ENCODE results near the gene DOCK2. TPM values are rescaled to one million over a fixed set of nuclear protein-coding genes. Genes with fewer than 3 reads are reported as not detected.

Gene DOCK2
- total RNA-seq, 1 experiment from 2014 or later: 2.2 TPM

- no peak for DNase-seq (ENCODE audit: low spot score)
- Histone ChIP-seq H3K36me3 (ENCODE audit: insufficient read depth, low read length, poor library complexity, severe bottlenecking) (no peaks in the 10 kb centered on the region), H3K27ac (ENCODE audit: low read depth, low read length, poor library complexity, severe bottlenecking) (no peak overlapping the region), H3K4me1 (ENCODE audit: insufficient read depth, low read length, poor library complexity, severe bottlenecking) (no peaks in the 10 kb centered on the region), H3K27me3 (replicated peaks; ENCODE audit: insufficient read depth, low read depth, low read length, poor library complexity) (no peaks in the 10 kb centered on the region), H3K4me3 (ENCODE audit: low read depth, low read length, poor library complexity, severe bottlenecking) (no peak overlapping the region), H3K9me3 (ENCODE audit: low read depth, low read length, poor library complexity, severe bottlenecking) (no peaks in the 10 kb centered on the region)
- ChIA-PET CTCF (no interaction called here), POLR2A (ENCODE audit: low non-redundant PET) (no interaction called here)
- no peak for TF ChIP-seq EZH2 (IDR thresholded peaks at IDR 0.05; ENCODE audit: borderline replicate concordance, low read depth, low read length, poor library complexity, severe bottlenecking)
- no TSS peak for BruUV-seq (replicated peaks)
- intact Hi-C loops (cut with micrococcal nuclease; ENCODE audit: unreplicated experiment): no loop called here
Measured at GRCh38 chr5:170095646-170096045, 458.6 kb downstream of the DOCK2 start.

GRCh38 chr5:170097934-170098333 is 460.9 kb downstream of the DOCK2 start:
- H3K4me3 ChIP-seq (ENCODE audit: low read depth, low read length, poor library complexity, severe bottlenecking): no peak overlapping the region
- intact Hi-C loops (cut with micrococcal nuclease; ENCODE audit: unreplicated experiment): no loop called here
- no peak for DNase-seq (ENCODE audit: low spot score)
- ChIA-PET CTCF (no interaction called here), POLR2A (ENCODE audit: low non-redundant PET) (interaction anchor here (0.6 kb wide), 1 partner anchor 100 kb away, joined by 3 read pairs; no protein-coding TSS in a partner anchor)
- no TSS peak for BruUV-seq (replicated peaks)
- no peak overlapping the region for H3K27ac ChIP-seq (ENCODE audit: low read depth, low read length, poor library complexity, severe bottlenecking)
- no peaks in the 10 kb centered on the region for H3K9me3 ChIP-seq (ENCODE audit: low read depth, low read length, poor library complexity, severe bottlenecking)
- TF ChIP-seq CTCF (conservative IDR thresholded peaks at IDR 0.05; ENCODE audit: low read depth, low read length) (no peak), EZH2 (IDR thresholded peaks at IDR 0.05; ENCODE audit: borderline replicate concordance, low read depth, low read length, poor library complexity, severe bottlenecking) (no peak)
- no peaks in the 10 kb centered on the region for H3K27me3 ChIP-seq (replicated peaks; ENCODE audit: insufficient read depth, low read depth, low read length, poor library complexity)
- H3K4me1 ChIP-seq (ENCODE audit: insufficient read depth, low read length, poor library complexity, severe bottlenecking): no peaks in the 10 kb centered on the region
- H3K36me3 ChIP-seq (ENCODE audit: insufficient read depth, low read length, poor library complexity, severe bottlenecking): no peaks in the 10 kb centered on the region

GRCh38 chr5:170100066-170100943 is 463.2 kb downstream of the DOCK2 start:
- H3K27me3 ChIP-seq (replicated peaks; ENCODE audit: insufficient read depth, low read depth, low read length, poor library complexity): no peaks in the 10 kb centered on the region
- intact Hi-C loops (cut with micrococcal nuclease; ENCODE audit: unreplicated experiment): loop anchor here (1.0 to 5.0 kb wide), 5 partner anchors 84 to 532 kb away; no protein-coding TSS in a partner anchor
- CTCF ChIA-PET: interaction anchor here (0.9 to 1.2 kb wide), 2 partner anchors 116 to 399 kb away, joined by 5 to 21 read pairs; no protein-coding TSS in a partner anchor

More at GRCh38 chr5:170100066-170100943, 463.2 kb downstream of the DOCK2 start:
- POLR2A ChIA-PET (ENCODE audit: low non-redundant PET): no interaction called here
- TF ChIP-seq CTCF (conservative IDR thresholded peaks at IDR 0.05; ENCODE audit: low read depth, low read length) (peak; percentile 71), EZH2 (IDR thresholded peaks at IDR 0.05; ENCODE audit: borderline replicate concordance, low read depth, low read length, poor library complexity, severe bottlenecking) (no peak)
- DNase-seq (ENCODE audit: low spot score): peak; percentile 86
- Histone ChIP-seq H3K36me3 (ENCODE audit: insufficient read depth, low read length, poor library complexity, severe bottlenecking) (no peaks in the 10 kb centered on the region), H3K9me3 (ENCODE audit: low read depth, low read length, poor library complexity, severe bottlenecking) (no peaks in the 10 kb centered on the region), H3K4me1 (ENCODE audit: insufficient read depth, low read length, poor library complexity, severe bottlenecking) (no peaks in the 10 kb centered on the region), H3K27ac (ENCODE audit: low read depth, low read length, poor library complexity, severe bottlenecking) (no peak overlapping the region), H3K4me3 (ENCODE audit: low read depth, low read length, poor library complexity, severe bottlenecking) (no peak overlapping the region)
- no TSS peak for BruUV-seq (replicated peaks)

Data from A673 (cell line).